C1 segment of cervical spinal cord (tissue), 14 donors: ENCODE results near the gene ISY1.
"Not testable (repeated sequence)": the region's sequence is repeated elsewhere in the genome, so short reads cannot be mapped to it uniquely, and the experiment has no call there.

Source experiments
- DNase-seq, 14 donors: peaks; one replicate each; lab custom pipeline; 2025; lab: John Stamatoyannopoulos, UW

Gene ISY1

DNA sequence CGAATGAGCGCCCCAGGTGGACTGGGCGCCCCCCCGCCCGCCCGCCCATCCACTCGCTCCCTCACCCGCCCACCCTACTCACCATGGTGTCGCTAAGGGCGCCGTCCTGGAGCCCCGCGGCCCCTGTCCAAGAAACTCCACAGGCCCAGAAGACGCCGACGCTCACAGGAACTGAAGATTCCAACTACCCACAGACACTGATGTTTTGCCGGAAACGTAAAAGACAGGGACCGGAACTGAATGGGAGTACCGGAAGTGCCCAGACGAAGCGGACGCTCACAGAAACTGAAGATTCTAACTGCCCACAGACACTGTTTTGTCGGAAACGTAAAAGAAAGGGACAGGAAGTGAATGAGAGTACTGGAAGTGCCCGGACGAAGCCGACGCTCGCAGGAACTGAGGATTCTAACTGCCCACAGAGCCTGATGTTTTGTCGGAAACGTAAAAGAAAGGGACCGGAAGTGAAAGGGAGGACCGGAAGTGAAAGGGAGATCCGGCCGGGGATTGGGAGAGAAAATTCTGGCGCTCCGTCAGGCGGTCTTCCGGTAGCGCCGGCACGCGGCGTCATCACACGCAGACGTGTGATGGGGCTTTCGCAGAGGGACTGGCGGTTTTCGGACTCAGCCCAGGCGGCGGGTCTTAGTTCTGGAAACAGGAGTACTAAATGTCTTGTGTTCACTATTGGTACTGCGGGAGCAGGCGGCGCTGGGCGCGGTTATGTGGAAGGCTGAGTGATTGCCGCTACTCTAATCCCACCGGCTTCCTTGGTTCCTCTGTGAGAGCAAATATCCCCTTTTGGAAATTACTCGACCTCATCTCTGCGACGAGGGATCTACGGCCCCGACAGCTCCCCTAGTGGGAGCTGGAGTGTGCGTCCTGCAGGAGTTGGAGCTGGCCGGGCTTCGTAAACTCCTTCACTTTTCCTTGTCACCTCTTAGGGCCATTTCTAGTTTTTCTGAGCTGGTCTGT lies at the start of gene ISY1:
TSS of gene ISY1 (minus strand) at position 173 of the 969 bp plus-strand sequence. CDS start at position 85, 88 bp downstream.
- peak; percentile 49 to 97 (median 90) for DNase-seq

DNA sequence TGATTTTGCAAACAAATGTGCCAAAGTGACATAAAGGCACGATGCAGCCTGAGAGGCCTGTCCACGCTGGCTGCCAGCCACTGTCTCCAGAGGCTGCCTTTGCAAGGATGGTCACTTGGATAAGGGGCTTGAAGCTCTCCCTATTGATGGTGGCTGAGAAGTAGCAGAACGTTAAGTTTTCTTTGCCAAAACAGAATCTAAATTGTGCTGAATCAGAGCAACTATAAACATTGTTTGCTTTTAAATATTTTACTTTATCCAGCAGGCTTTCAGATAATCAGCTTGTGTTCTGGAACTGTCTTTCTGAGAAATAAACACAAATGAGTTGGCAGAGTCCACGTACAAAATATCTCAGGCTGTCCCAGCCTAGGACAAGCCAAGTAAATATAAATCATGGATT lies 46.6 kb upstream of the ISY1 start:
- DNase-seq, result peak in 3 of 14 donors; percentile 1 to 21 (median 8)

DNA sequence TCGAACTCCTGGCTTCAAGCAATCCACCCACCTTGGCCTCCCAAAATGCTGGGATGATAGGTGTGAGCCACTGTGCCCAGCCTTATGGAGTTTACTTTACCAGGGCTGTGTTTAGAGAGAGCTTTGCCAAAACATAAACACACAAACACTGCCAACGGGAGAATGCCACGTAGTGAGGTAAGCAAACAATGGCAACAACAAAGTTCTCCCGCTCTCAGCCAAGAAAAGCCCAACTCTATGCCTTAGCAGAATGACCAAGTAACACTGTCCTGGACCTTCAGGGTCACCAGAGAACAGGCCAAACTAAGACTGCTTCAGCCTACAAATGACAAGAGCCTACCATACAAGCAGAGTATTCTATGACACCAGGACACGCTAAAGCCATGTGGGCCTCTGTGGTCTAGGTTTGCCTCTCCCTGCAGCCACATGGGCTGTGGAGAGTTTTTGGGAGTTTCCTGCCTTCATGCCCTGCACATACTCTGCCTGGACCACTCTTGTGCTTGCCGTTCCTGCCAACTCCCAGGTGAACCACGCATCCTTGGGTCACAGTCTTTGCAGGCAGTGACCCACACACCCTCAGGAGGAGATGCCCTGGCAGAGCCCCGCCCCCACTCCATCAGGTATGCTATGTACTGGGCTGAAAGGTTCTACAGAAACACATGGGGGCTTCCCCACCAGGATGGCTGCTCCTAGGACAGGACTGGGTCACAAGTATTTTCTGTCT lies 44.4 kb upstream of the ISY1 start:
- no peak for DNase-seq

DNA sequence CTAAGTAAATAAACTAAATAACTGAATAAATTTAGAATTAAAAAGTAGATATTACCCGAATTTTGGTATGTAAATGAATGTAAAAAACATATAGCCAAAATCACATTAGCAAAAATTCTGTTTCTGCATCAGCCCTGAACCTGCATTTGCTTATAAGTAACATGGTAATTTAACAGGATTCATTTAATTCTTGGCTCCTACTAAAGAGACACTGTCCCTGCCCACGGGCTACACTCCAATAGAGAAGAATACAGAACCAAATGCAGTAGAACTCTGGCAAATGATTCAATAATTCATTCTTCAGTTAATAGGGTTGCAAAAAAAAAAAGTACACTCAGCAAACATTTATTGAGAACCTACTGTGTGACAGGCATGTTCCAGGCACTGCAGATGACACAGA lies 43.6 kb upstream of the ISY1 start:
- DNase-seq, result no peak

DNA sequence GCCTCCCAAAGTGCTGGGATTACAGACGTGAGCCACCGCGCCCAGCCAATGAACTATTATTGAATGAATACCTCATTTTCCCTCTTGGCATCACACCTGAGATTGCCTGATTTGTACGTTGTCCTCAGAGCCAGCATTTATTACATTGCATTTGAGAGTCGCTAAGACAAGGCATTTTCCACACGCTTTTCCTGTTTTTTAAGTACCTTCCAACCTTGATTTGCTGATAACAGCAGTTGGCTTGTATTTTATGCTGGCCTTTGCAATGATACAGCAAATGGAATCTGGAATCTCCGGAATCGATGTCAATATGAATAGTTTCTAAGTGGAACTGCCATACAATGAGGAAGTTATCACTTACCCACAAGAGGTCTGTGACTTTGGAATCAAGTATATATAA lies 38.5 kb upstream of the ISY1 start:
- no peak for DNase-seq

DNA sequence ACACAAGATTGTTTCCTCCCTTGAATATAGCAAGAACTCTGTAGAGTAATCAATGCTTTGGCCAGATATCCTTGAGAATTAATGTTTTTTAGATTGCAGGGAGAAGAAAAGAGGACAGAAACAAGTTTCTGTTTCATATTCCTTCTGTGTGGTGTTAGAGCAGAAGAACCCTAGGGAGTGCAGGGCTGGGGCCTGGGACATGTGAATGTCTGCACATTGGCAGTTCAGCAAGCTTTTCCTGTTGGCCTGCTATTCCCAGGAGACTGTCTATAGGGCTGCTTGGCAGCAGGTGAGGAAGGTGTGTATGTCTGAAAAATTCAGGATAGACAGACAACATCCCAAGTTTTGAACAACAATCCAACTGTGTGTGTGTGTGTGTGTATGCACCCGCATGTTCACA lies 36.5 kb upstream of the ISY1 start:
- DNase-seq, result no peak

DNA sequence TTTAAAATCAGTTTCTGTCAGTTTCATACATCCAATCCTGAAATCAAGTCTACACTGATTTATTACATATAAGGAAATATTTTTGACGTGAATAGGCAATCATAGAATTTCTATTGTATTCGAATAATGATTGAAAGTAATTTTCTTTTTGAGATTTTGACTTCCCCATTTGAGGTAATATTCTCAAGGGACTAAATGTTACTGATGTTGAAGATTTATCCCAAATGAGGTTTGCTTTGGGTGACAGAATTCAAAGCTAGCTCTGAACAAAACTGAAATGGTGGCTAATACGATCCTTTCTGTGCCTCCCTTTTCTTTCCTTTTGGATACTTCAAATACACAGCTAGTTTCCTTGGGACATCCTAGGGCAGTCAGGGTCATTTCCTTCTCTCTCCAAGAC lies 35.7 kb upstream of the ISY1 start:
- no peak for DNase-seq

DNA sequence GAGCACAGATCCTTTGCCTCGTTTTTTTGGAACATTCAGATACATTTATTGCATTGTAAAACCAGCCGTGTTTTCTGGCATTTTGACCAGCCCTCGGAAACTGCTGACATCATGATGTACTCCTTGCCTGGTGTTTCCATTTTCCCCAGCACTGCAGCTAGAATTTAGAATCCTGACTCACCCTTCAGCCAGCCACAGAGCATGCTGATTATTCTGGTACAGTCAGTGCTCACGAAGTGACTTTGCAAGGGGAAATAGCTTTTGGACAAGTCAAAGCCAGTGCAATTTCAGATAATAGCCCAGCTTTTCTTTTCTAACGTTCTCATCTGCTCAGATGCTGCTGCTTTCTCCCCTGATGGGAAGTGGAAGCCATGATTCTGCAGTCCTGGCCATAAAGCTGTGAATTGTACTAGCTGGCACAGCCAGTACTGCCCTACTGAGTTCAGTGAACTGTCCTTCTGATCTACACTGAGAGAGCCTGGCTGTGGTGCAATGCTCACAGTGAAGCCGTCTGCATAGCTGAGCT lies 34.9 kb upstream of the ISY1 start:
- DNase-seq, result peak in 13 of 14 donors; percentile 14 to 88 (median 67)

DNA sequence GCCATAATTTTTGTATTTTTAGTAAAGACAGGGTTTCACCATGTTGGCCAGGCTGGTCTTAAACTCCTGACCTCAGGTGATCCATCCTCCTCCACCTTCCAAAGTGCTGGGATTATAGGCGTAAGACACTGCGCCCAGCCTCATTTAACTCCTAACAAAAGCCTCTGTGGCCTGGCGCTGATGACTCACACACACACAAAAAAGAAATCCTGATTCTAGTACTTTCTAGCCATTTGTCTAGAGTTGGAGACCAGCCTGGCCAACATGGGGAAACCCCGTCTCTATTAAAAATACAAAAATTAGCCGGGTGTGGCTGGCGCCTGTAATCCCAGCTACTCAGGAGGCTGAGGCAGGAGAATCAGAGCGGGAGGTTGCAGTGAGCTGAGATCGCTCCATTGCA lies 28.9 kb upstream of the ISY1 start:
- DNase-seq, result not testable (repeated sequence)

DNA sequence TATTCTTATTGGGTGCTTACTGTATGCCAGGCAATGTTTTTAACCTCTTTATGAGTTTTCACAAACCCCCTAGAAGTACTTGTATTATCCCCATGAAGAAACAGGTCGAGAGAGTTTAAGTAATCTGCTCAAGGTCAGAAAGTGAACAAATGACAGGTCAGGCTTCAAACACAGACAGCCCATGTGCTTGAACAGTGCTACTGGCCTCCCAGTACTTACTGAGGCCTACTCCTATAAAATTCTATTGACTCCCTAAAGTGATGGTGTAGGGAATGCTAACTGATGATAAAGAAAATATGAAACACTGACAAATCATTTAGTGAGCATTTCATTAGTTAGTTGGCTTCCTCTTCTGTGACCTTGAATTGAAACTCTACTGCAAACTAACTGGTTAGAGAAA lies 27.0 kb upstream of the ISY1 start:
- no peak for DNase-seq

DNA sequence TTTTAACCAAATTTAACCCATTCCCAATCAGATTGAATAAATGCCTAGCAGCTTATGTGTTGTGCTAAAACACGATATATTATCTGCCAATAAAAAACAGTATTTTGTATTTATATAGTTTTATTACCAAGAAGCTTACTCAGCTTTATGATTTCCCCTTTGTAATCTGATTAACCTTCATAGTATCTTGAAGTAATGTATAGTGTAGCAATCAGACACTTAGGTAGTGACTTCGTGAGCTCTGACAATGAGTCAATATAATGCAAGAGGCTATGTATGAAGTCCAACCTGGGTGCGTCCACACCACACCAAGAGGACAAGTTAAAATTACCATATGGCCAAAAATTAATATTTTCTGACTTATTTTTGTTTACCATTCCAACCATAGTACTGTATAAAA lies 24.9 kb upstream of the ISY1 start:
- no peak for DNase-seq

DNA sequence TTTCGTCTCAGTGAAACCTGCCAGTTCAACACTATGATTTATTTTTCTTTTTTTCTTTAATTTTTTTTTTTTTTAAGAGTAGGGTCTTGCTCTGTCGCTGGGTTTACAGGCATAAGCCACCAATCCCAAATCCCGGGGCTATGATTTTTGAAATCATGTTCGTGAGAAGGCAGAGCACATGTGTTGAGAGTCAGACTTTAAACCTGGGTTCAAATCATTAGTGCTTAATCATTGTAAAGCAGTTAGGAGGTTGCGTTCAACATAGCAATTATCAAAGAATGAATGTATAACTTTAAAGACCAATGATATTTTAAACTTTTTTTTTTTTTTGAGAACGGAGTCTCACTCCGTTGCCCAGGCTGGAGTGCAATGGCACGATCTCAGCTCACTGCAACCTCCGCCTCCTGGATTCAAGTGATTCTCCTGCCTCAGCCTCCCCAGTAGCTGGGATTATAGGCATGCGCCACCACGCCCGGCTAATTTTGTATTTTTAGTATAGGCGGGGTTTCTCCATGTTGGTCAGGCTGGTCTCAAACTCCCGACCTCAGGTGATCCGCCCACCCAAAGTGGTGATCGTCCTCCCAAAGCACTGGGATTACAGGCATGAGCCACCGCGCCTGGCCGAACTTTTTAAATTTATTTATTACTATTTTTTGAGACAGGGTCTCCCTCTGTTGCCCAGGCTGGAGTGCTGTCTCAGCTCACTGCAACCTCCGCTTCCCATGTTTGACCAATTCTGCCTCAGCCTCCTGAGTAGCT lies 24.1 kb upstream of the ISY1 start:
- not testable (repeated sequence) for DNase-seq

DNA sequence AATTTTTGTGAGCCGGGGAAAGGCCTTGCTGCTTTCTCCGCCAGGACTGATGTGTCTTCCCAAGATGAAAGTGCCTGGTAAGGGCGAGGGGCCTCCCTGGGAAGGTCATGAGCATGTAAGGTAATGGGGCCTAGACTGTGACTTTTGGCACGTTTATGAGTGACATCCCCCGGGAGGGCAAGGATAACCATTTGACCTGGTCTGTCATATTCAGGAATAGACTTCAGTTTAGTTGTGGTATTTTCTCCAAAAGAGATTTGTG lies 23.5 kb upstream of the ISY1 start:
- peak in 1 of 14 donors; percentile 60 for DNase-seq

DNA sequence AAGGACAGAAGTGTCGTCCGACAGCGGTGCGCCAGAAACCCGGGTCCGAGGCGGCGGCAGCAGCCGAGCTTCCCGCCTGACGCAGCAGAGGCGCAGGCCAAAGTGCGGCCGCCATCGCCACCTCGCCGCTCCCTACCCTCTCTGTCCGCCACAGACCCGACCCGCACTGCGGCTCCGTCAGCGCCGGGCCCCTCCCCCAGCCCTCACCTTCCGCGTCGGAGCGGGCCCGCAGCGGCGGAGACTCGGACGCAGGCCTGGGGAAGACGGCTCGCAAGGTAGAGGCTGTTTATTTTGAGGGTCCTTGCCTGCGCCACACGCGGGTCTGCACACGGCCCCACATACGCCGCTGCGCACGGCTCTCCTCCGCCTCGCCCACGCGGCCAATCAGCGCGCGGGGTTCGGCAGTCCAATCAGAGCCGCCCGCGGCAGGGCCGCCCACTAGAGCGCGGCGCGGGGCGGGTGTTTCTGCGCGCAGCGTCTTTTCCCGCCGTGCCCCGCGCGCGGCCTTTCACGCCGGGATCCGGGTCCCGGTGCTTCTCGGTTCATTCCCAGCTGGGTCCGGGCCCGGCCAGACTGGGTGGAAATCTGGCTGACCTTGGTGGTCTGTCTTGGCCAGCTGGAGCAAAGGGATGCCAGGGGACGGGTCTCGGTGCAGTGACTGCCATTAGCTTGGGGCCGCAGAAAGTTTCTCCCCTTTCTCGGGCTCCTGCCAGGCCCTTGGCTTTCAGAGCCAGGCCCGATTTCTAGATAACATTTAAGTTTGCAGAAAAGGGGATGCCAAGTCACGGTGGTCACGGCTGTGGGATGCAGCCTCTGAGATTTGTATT lies 22.9 kb upstream of the ISY1 start, which contains the start of gene CNBP:
TSS of gene CNBP (minus strand) at position 328 of the 827 bp plus-strand sequence. CDS start 12,139 bp downstream, outside the sequence.
- DNase-seq, result peak; percentile 37 to 96 (median 86)

DNA sequence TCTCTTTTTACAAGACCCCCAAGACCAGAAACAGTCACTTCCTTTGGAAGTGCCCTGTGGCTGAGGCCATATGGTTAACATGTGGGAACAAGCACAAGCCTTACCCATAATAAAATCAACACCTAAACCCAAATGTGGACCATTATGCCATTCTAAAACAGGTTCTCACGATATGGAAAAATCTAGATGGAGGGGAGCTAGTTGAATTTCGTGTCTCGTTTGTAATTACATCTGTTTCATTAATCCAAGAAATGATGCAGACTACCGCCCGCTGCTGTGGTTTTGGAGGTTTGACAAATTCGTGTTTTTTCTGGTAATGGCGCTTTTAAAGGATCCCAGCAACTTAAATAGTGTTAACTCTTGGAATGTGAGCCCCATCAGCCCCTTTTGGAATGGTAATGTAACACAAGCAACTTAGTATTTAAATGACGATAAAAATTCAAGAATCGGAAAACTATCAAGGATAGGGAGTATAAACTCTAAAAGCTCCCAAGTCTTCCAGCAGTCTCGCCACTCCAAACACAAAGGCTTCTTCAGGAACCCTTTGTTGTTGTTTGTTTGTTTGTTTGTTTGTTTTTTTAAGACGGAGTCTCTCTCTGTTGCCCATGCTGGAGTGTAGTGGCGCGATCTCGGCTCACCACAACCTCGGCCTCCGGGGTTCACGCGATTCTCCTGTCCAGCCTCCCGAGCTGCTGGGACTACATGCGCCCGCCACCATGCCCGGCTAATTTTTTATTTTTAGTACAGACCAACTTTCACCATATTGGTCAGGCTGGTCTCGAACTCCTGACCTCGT lies 21.7 kb upstream of the ISY1 start:
- peak in 2 of 14 donors; percentile 47 to 52 for DNase-seq

DNA sequence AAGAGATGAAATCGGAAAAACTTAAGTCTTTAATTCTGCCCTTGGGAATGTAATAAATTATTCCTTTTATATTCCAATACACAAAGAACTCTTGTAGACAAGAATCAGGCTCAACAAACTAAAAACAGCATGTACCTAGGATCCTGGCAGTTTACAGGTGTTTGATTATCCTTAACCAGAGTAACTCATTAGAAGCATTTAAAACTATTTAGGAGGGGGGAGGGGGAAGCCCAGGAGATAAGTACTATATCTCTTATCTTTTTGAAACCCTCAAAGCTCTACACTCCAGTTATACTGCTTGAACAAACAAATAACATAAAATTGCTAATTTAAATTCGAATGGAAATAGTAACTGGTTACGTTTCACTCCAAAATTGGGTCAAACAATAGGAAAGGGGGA lies 21.0 kb upstream of the ISY1 start:
- no peak for DNase-seq

DNA sequence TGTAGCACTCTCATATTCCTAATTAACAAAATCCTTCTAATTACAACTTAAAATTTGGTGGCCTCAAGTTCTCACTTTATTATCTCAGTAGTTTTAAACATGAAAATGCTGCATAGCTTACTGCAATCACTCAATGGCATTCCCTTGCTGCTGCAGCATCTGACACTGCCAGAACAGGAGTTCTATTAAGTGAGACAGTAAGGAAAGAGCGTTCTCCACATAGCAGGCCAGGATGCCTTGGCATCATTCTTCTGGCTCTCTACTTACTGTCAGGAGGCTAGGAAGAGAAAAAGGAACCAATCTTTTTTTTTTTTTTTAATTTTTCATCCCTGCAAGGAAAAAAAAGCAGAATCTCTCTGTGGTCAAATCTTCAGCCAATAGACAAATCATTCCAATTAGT lies 19.6 kb upstream of the ISY1 start:
- no peak for DNase-seq

DNA sequence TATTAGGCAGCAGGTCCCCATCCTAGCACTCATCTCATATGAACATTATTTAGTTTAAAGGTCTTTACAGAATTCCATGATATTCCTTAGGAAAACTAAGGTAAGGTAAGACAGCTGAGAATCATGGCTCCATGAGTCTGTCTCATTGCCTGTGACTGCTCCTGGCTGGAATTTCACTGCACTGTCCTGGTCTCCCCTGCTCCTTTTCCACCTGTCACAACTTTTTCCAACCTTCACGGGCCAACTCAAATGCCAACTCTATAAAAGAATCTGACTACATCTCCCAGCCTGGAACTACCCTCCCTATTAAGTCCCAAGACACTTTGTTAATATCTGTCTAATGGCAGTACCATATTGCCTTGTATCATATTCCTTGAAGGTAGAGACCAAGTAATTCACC lies 15.2 kb upstream of the ISY1 start:
- no peak for DNase-seq

DNA sequence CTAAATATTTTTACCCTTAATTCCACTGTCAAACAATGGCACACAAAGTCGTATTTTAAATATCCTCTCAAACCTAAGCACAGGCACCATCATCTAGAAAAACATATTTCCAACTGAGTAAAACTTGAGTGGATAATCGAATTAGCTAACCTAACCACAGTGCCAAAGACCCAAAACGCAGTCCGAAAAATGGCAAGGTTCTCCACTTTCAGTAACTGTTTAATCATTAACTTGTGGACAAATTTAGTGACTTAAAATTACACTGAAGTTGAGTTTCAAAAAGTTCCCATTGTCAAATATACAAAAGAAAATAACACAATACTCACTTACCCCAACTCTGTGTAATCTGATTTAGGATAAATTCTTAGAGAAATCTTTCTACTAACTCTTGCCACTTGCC lies 12.9 kb upstream of the ISY1 start:
- DNase-seq, result no peak

DNA sequence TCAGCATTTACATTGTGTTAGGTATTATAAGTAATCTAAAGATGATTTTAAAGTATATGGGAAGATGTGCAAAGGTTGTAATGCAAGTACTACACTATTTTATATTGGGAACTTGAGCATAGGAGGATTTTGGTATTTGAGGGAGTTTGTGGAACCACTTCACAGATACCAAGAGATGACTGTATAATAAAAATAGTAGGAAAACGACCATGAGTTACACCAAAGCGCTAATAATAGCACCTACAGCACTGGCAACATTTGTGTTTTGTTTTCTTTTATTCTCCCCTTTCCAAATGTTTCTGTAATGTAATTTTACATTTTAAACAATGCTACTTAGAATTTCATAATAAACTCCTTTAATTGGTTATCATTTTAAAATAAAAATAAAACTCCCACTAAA lies 12.3 kb upstream of the ISY1 start:
- no peak for DNase-seq
